Chondrocyte (in vitro differentiated cells): ENCODE measurements around the gene KLHDC10. TPM values are rescaled to one million over a fixed set of nuclear protein-coding genes. Genes with fewer than 3 reads are reported as not detected.

ENCODE experiments used
- DNase-seq: peaks from one replicate; pipeline ENCODE4 v3.0.0; 2021; ENCODE audit warnings: mixed read lengths, low spot score
- H3K27ac Mint-ChIP-seq: one replicate; pipeline ENCODE4 v1.8.0; 2021; ENCODE audit warnings: mild to moderate bottlenecking, moderate library complexity, mixed read lengths; ENCODE audit not compliant: unreplicated experiment
- H3K27me3 Mint-ChIP-seq: 2 replicates; pipeline ENCODE4 v1.8.0; 2021; ENCODE audit warnings: low read depth, mixed read lengths
- H3K36me3 Mint-ChIP-seq: 2 replicates; pipeline ENCODE4 v1.8.0; 2021; ENCODE audit warnings: low read depth, mixed read lengths
- H3K4me1 Mint-ChIP-seq: 2 replicates; pipeline ENCODE4 v1.8.0; 2021; ENCODE audit warnings: low read depth, mild to moderate bottlenecking, mixed read lengths
- H3K4me3 Mint-ChIP-seq: one replicate; pipeline ENCODE4 v1.8.0; 2021; ENCODE audit warnings: mild to moderate bottlenecking, moderate library complexity, mixed read lengths; ENCODE audit not compliant: unreplicated experiment
- H3K9me3 Mint-ChIP-seq: 2 replicates; pipeline ENCODE4 v1.8.0; 2021; ENCODE audit warnings: low read depth, mixed read lengths
- total RNA-seq: library from RNA; stranded (reverse); gene quantifications from 3 replicates; pipeline ENCODE4 v1.2.1, GENCODE V29; 2021
- TF ChIP-seq, protein P1 (sequence below): fragments of 200-600 bp; sonication (generic); IDR thresholded peaks from 2 replicates; pipeline ENCODE4 v1.5.0; 2021; ENCODE audit warnings: antibody characterized with exemption, mild to moderate bottlenecking, moderate library complexity

The KLHDC10 gene
- total RNA-seq, 1 donor from 2014 or later = 28.0 TPM

DNA sequence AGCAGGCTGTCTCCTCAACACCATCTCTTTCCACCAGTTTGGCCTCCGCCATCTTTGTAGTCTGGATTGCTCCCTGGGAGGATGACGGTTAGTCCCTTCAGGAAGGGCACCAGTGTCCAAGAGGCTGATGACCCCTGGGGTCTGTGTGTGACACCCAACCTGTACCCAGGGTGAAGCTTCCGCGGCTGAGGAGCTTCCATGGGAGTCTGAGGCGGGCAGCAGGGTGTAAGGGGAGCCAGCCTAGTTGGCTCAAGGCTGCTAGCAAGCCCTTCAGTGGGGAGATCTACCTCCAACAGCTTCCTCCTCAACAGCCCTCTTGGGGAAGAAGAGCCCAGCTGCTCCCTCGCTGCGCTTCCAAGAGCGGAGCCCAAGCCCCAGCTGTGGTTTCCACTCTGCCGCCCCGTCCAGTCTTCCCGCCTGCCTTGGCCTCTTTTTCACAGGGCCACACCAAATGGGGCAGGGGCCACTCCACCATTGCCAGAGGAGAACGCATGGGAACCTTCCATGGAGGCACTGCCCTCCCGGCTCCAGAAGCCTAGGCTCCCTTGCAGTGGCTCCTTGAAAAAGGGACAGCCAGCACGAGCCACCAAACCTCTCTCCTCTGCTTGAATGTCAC, 77.5 kb downstream of the KLHDC10 start:
- H3K4me3 Mint-ChIP-seq = no peak overlapping the region
- H3K27me3 Mint-ChIP-seq = no peaks in the 10 kb centered on the region
- DNase-seq = no peak

DNA sequence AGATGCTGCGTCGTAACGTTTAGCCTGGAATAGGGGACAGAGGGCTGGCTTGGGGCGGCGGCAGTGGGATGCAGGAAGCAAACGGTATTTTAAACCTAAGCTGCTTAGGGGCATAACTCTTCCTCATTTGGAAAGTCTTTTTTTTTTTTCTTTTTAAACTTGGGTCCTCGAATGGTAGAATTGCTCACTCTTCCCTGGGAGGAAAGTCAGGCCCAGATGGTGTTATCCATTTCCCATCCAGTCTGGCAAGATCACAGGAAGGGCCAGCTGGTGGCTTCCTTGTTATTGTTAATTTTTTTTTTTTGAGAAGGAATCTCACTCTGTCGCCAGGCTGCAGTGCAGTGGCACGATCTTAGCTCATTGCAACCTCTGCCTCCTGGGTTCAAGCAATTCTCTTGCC, 78.2 kb downstream of the KLHDC10 start:
- DNase-seq = no peak
- H3K36me3 Mint-ChIP-seq = no peaks in the 10 kb centered on the region
- no peaks in the 10 kb centered on the region for H3K9me3 Mint-ChIP-seq
- TF ChIP-seq, protein P1, sequence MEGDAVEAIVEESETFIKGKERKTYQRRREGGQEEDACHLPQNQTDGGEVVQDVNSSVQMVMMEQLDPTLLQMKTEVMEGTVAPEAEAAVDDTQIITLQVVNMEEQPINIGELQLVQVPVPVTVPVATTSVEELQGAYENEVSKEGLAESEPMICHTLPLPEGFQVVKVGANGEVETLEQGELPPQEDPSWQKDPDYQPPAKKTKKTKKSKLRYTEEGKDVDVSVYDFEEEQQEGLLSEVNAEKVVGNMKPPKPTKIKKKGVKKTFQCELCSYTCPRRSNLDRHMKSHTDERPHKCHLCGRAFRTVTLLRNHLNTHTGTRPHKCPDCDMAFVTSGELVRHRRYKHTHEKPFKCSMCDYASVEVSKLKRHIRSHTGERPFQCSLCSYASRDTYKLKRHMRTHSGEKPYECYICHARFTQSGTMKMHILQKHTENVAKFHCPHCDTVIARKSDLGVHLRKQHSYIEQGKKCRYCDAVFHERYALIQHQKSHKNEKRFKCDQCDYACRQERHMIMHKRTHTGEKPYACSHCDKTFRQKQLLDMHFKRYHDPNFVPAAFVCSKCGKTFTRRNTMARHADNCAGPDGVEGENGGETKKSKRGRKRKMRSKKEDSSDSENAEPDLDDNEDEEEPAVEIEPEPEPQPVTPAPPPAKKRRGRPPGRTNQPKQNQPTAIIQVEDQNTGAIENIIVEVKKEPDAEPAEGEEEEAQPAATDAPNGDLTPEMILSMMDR = no peak
- H3K27ac Mint-ChIP-seq = no peak overlapping the region
- H3K27me3 Mint-ChIP-seq = no peaks in the 10 kb centered on the region
- H3K4me1 Mint-ChIP-seq = peaks cover 30% of the 10 kb centered on the region
- no peak overlapping the region for H3K4me3 Mint-ChIP-seq

More for the DNA sequence above, 77.5 kb downstream of the KLHDC10 start:
- TF ChIP-seq, protein P1 = no peak
- Mint-ChIP-seq H3K36me3 (no peaks in the 10 kb centered on the region), H3K4me1 (peaks cover 33% of the 10 kb centered on the region), H3K9me3 (no peaks in the 10 kb centered on the region), H3K27ac (no peak overlapping the region)

DNA sequence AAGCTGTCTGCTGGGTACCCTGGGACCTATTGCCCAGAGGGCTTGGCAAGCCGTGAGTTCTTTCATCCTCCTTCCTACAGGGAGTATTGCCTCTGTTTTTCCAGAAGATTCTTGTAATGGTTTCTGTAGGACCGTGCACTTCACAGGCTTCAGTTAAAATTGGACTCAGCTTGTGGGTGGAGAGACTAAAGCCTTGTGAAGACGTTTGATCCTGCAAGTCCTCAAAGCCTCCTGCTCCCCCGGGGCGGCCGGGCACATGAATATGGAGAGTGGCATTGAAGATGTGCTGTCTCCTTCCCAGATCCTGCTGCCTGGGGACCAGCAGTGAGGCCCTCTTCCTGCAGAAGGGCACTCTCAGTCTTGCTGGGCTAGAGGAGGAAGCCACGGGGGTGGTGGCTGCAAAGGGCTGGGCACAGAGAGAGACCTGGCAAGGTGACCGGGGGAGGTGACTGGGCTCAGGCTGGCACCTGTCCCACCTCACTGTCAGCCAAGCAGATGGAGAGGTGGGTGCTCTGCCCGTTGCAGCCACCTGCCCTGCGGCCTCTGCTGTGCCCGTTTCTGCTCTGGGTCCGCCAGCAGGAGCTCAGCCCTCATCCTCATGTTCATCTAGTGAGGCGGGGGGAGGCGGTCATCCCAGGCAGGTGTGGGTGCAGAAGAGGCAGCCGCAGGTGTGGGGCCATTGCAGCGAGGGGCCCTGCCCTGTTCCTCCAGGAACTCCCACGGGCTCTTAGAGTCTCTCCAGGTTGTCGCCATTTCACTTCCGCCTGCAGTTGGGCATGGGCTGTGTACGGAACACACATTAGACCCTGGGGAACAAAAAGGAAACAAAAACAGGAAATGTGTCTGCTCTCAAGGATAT, 79.2 kb downstream of the KLHDC10 start:
- no peaks in the 10 kb centered on the region for H3K9me3 Mint-ChIP-seq
- no peak overlapping the region for H3K27ac Mint-ChIP-seq

DNA sequence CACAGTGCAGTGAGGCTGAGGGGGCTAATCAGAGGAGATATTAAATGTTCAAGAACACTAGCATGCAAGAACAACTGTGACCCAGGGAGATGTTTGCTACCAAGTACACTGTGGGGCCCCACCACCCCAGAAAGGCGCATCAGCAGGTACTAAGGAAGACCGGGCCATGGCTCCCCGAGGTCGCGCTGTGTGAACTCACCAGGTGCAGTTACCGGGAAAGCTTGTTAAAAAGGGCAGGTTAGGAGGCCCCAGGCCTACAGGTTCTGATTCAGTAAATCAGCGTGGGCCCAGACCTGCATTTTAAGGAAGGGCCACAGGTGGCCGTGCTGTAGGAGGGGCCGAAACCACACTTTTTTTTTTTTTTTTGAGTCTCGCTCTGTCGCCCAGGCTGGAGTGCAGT, 80.3 kb downstream of the KLHDC10 start:
- peaks cover 16% of the 10 kb centered on the region for H3K4me1 Mint-ChIP-seq
- H3K27me3 Mint-ChIP-seq = no peaks in the 10 kb centered on the region
- H3K9me3 Mint-ChIP-seq = no peaks in the 10 kb centered on the region
- TF ChIP-seq, protein P1 = no peak
- no peak overlapping the region for H3K27ac Mint-ChIP-seq
- H3K36me3 Mint-ChIP-seq = no peaks in the 10 kb centered on the region
- DNase-seq = no peak
- no peak overlapping the region for H3K4me3 Mint-ChIP-seq

More for the DNA sequence above, 79.2 kb downstream of the KLHDC10 start:
- no peak for DNase-seq
- no peak overlapping the region for H3K4me3 Mint-ChIP-seq
- TF ChIP-seq, protein P1 = no peak
- peaks cover 24% of the 10 kb centered on the region for H3K4me1 Mint-ChIP-seq
- H3K27me3 Mint-ChIP-seq = no peaks in the 10 kb centered on the region
- no peaks in the 10 kb centered on the region for H3K36me3 Mint-ChIP-seq

DNA sequence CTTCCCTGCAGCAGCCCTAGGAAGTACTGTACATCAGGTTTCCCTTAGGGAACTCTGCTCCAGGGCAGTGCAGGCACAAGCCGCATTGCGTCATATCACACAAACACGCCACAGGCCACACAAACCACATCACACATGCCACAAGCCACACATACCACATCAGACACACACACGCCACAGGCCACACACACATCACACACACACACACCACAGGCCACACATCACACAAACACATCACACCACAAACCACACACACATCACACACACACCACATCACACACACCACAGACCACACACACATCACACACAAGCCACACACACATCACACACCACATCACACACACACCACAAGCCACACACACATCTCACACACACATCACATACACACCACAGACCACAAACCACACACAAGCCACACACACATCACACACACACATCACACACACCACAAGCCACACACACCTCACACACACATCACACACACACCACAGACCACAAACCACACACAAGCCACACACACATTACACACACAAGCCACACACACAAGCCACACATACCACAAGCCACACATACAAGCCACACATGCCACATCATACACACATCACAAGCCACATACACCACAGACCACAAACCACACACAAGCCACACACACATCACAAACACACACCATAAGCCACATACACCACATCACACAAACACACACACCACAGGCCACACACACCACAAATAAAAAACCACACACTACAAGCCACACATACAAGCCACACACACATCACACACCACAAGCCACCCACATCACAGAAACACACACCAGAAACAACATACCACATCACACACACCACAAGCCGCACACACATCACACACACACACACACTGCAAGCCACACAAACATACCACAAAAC, 81.5 kb downstream of the KLHDC10 start:
- no peak for DNase-seq
- H3K27ac Mint-ChIP-seq = no peak overlapping the region
- H3K4me3 Mint-ChIP-seq = no peak overlapping the region
- H3K4me1 Mint-ChIP-seq = peaks cover 11% of the 10 kb centered on the region
- TF ChIP-seq, protein P1 = no peak
- H3K9me3 Mint-ChIP-seq = no peaks in the 10 kb centered on the region
- no peaks in the 10 kb centered on the region for H3K27me3 Mint-ChIP-seq
- peaks cover 3% of the 10 kb centered on the region for H3K36me3 Mint-ChIP-seq
